H9 (cell line): ENCODE results near the gene EEF1AKMT2. TPM values are rescaled to one million over a fixed set of nuclear protein-coding genes. Genes with fewer than 3 reads are reported as not detected.
A peak's percentile ranks its signal among the peaks of the same experiment; 100 is the strongest.

Source experiments
- DNase-seq: peaks from one replicate; pipeline ENCODE4 v3.0.0-alpha.2; 2017
- H2AFZ ChIP-seq: one replicate; pipeline ENCODE4 v1.6.1; 2013; ENCODE audit warnings: mild to moderate bottlenecking, low read length, control low read depth, moderate library complexity
- H2AK5ac ChIP-seq: 2 replicates; pipeline ENCODE4 v1.6.1; 2013; ENCODE audit warnings: low read length, control low read depth, mixed read lengths; ENCODE audit not compliant: insufficient read length
- H2BK120ac ChIP-seq: one replicate; pipeline ENCODE4 v1.6.1; 2013; ENCODE audit warnings: low read depth, mild to moderate bottlenecking, low read length, control low read depth, inconsistent platforms; ENCODE audit not compliant: poor library complexity, severe bottlenecking
- H2BK12ac ChIP-seq: 2 replicates; pipeline ENCODE4 v1.6.1; 2013; ENCODE audit warnings: low read length, control low read depth, mixed read lengths, low read depth; ENCODE audit not compliant: insufficient read length
- H2BK15ac ChIP-seq: 2 replicates; pipeline ENCODE4 v1.6.1; 2013; ENCODE audit warnings: low read depth, low read length, control low read depth
- H2BK20ac ChIP-seq: one replicate; pipeline ENCODE4 v1.6.1; 2013; ENCODE audit warnings: low read depth, mild to moderate bottlenecking, low read length, control low read depth, inconsistent platforms; ENCODE audit not compliant: poor library complexity, severe bottlenecking
- H2BK5ac ChIP-seq: 2 replicates; pipeline ENCODE4 v1.6.1; 2013; ENCODE audit warnings: low read length, control low read depth, mixed read lengths; ENCODE audit not compliant: insufficient read length
- H3K14ac ChIP-seq: 2 replicates; pipeline ENCODE4 v1.6.1; 2013; ENCODE audit warnings: low read length, control low read depth; ENCODE audit not compliant: insufficient read depth
- H3K18ac ChIP-seq: 2 replicates; pipeline ENCODE4 v1.6.1; 2013; ENCODE audit warnings: low read depth, mild to moderate bottlenecking, mixed read lengths, low read length, control low read depth; ENCODE audit not compliant: insufficient read length
- H3K23ac ChIP-seq: 2 replicates; pipeline ENCODE4 v1.6.1; 2013; ENCODE audit warnings: low read length, control low read depth, mixed read lengths, low read depth; ENCODE audit not compliant: insufficient read length
- H3K23me2 ChIP-seq: 2 replicates; pipeline ENCODE4 v1.6.1; 2013; ENCODE audit warnings: low read depth, mild to moderate bottlenecking, mixed read lengths, low read length, control low read depth; ENCODE audit not compliant: insufficient read length, poor library complexity, severe bottlenecking
- H3K27ac ChIP-seq: 2 replicates; pipeline ENCODE4 v1.5.1; 2013; ENCODE audit warnings: low read length, control low read depth, mixed read lengths, low read depth; ENCODE audit not compliant: insufficient read length
- H3K27me3 ChIP-seq: 2 replicates; pipeline ENCODE4 v1.6.1; 2013; ENCODE audit warnings: low read length, control low read depth, inconsistent platforms; ENCODE audit not compliant: insufficient read depth
- H3K4ac ChIP-seq: 2 replicates; pipeline ENCODE4 v1.6.1; 2013; ENCODE audit warnings: low read depth, mild to moderate bottlenecking, control low read depth, inconsistent platforms, low read length, moderate library complexity
- H3K4me1 ChIP-seq: 2 replicates; pipeline ENCODE4 v1.6.1; 2013; ENCODE audit warnings: low read length, control low read depth, inconsistent platforms; ENCODE audit not compliant: insufficient read depth
- H3K4me2 ChIP-seq: 2 replicates; pipeline ENCODE4 v1.6.1; 2013; ENCODE audit warnings: low read length, control low read depth, mixed read lengths; ENCODE audit not compliant: insufficient read length, insufficient read depth
- H3K56ac ChIP-seq: 2 replicates; pipeline ENCODE4 v1.6.1; 2013; ENCODE audit warnings: low read depth, mild to moderate bottlenecking, mixed read lengths, low read length, control low read depth; ENCODE audit not compliant: insufficient read length
- H3K79me1 ChIP-seq: 2 replicates; pipeline ENCODE4 v1.6.1; 2013; ENCODE audit warnings: low read depth, mild to moderate bottlenecking, moderate library complexity, low read length, control low read depth, inconsistent platforms; ENCODE audit not compliant: insufficient read depth, poor library complexity, severe bottlenecking
- H3K79me2 ChIP-seq: 2 replicates; pipeline ENCODE4 v1.6.1; 2013; ENCODE audit warnings: low read length, control low read depth, inconsistent platforms; ENCODE audit not compliant: insufficient read depth
- H3K9ac ChIP-seq: 2 replicates; pipeline ENCODE4 v1.6.1; 2013; ENCODE audit warnings: low read length, control low read depth, mixed read lengths; ENCODE audit not compliant: insufficient read length; ENCODE audit errors: extremely low read depth
- H3K9me3 ChIP-seq: one replicate; pipeline ENCODE4 v1.6.1; 2013; ENCODE audit warnings: low read depth, low read length, inconsistent platforms; ENCODE audit not compliant: control insufficient read depth
- H3T11ph ChIP-seq: one replicate; pipeline ENCODE4 v1.6.1; 2013; ENCODE audit warnings: mild to moderate bottlenecking, low read length, control low read depth, inconsistent platforms
- H4K20me1 ChIP-seq: one replicate; pipeline ENCODE4 v1.6.1; 2013; ENCODE audit not compliant: control insufficient read depth, insufficient read length, insufficient read depth
- H4K5ac ChIP-seq: 2 replicates; pipeline ENCODE4 v1.6.1; 2013; ENCODE audit warnings: low read depth, mild to moderate bottlenecking, mixed read lengths, low read length, control low read depth; ENCODE audit not compliant: insufficient read length
- H4K8ac ChIP-seq: replicated peaks from 2 replicates; pipeline ENCODE4 v1.6.1; 2013; ENCODE audit warnings: low read length, control low read depth, mixed read lengths, low read depth; ENCODE audit not compliant: insufficient read length
- H4K91ac ChIP-seq: 2 replicates; pipeline ENCODE4 v1.6.1; 2013; ENCODE audit warnings: low read depth, mild to moderate bottlenecking, moderate library complexity, mixed read lengths, low read length, control low read depth; ENCODE audit not compliant: insufficient read length
- H3K27ac Mint-ChIP-seq, 3 experiments: 2 replicates in 2 of 3; 3 replicates in 1 of 3; pipeline ENCODE4 v1.8.0; 2020 to 2021; ENCODE audit warnings: mixed read lengths in 3 of 3, mild to moderate bottlenecking in 1 of 3, moderate library complexity in 1 of 3
- H3K27me3 Mint-ChIP-seq: 2 replicates; pipeline ENCODE4 v1.8.0; 2021; ENCODE audit warnings: low read depth, mild to moderate bottlenecking, moderate library complexity, mixed read lengths
- H3K36me3 Mint-ChIP-seq, 3 experiments: 2 replicates in 2 of 3; 3 replicates in 1 of 3; pipeline ENCODE4 v1.8.0; 2020 to 2021; ENCODE audit warnings: low read depth in 3 of 3, mixed read lengths in 3 of 3; ENCODE audit not compliant: insufficient read depth in 1 of 3
- H3K4me1 Mint-ChIP-seq, 2 experiments: 2 replicates each; pipeline ENCODE4 v1.8.0; 2020; ENCODE audit warnings: mixed read lengths in 2 of 2
- H3K4me3 Mint-ChIP-seq, 2 experiments: 2 replicates in 1 of 2; 3 replicates in 1 of 2; pipeline ENCODE4 v1.8.0; 2020 to 2021; ENCODE audit warnings: mild to moderate bottlenecking in 2 of 2, mixed read lengths in 2 of 2, moderate library complexity in 1 of 2
- H3K9me3 Mint-ChIP-seq, 2 experiments: 2 replicates in 1 of 2; 3 replicates in 1 of 2; pipeline ENCODE4 v1.8.0; 2020; ENCODE audit warnings: mild to moderate bottlenecking in 2 of 2, mixed read lengths in 2 of 2, moderate library complexity in 1 of 2
- WGBS: extraction: QIAGEN DNeasy Blood & Tissue Kit; methylation state at CpG from one replicate; pipeline ENCODE4 v1.1.7; 2013; ENCODE audit warnings: missing lambda C conversion rate, low lambda C conversion rate, mixed read lengths; ENCODE audit not compliant: insufficient read length; ENCODE audit errors: extremely low coverage; 5-methylcytosine and 5-hydroxymethylcytosine counted together
- total RNA-seq: library from RNA; stranded (reverse); gene quantifications from 2 replicates; pipeline ENCODE4 v1.2.1, GENCODE V29; 2021
- TF ChIP-seq, protein P1 (sequence below): fragments of 200-600 bp; sonication (generic); conservative IDR thresholded peaks from 3 replicates; pipeline ENCODE4 v1.8.0; 2021; ENCODE audit warnings: antibody characterized with exemption, mild to moderate bottlenecking

Gene EEF1AKMT2
- total RNA-seq, 1 experiment from 2014 or later: 19.0 TPM

DNA sequence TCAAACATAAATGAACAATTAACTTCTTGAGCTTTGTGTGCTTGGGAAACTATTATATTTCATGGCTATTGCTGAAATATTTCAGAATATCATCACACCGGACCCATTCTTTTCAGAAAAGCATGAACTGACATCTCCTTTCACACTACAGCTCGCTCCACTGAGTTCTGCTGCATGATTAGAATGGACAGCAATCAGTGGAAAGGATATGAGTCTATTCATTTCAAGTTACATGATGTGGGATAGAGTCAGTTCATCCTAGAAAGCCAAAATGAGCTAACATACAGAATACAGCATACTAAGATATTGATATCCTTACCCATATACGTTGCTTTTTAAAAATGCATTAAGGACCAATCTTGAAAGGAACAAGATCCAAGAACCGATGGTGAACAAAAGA is 46.4 kb downstream of the EEF1AKMT2 start:
- Mint-ChIP-seq H3K4me3 (peak overlapping the region; percentile 64 to 83), H3K27me3 (peaks cover 32% of the 10 kb centered on the region), H3K27ac (no peak overlapping the region), H3K36me3 (peaks cover 0 to 5% (median 3%) of the 10 kb centered on the region in 3 experiments), H3K9me3 (no peaks in the 10 kb centered on the region), H3K4me1 (peaks cover 35 to 36% of the 10 kb centered on the region in 2 experiments)
- Histone ChIP-seq H3K9me3 (no peaks in the 10 kb centered on the region), H2BK20ac (no peak overlapping the region), H2BK5ac (no peak overlapping the region), H2AK5ac (no peak overlapping the region), H3K23me2 (peaks cover 9% of the 10 kb centered on the region), H3K23ac (no peak overlapping the region), H3K4me2 (no peak overlapping the region), H3K18ac (no peak overlapping the region), H3T11ph (no peak overlapping the region), H3K27me3 (peaks cover 6% of the 10 kb centered on the region; the same call in 1 of the 2 replicates), H2BK120ac (no peak overlapping the region), H2AFZ (no peak overlapping the region), H3K27ac (no peak overlapping the region), H2BK12ac (no peak overlapping the region), H3K4ac (no peak overlapping the region), H3K79me2 (no peaks in the 10 kb centered on the region), H3K4me1 (peaks cover 12% of the 10 kb centered on the region; the same call in 1 of the 2 replicates), H3K79me1 (no peaks in the 10 kb centered on the region), H4K20me1 (no peaks in the 10 kb centered on the region), H2BK15ac (no peak overlapping the region), H4K5ac (no peak overlapping the region), H3K14ac (no peak overlapping the region), H3K56ac (no peak overlapping the region), H4K91ac (no peak overlapping the region), H3K9ac (no peak overlapping the region), H4K8ac (no peak overlapping the region)
- TF ChIP-seq, protein P1, sequence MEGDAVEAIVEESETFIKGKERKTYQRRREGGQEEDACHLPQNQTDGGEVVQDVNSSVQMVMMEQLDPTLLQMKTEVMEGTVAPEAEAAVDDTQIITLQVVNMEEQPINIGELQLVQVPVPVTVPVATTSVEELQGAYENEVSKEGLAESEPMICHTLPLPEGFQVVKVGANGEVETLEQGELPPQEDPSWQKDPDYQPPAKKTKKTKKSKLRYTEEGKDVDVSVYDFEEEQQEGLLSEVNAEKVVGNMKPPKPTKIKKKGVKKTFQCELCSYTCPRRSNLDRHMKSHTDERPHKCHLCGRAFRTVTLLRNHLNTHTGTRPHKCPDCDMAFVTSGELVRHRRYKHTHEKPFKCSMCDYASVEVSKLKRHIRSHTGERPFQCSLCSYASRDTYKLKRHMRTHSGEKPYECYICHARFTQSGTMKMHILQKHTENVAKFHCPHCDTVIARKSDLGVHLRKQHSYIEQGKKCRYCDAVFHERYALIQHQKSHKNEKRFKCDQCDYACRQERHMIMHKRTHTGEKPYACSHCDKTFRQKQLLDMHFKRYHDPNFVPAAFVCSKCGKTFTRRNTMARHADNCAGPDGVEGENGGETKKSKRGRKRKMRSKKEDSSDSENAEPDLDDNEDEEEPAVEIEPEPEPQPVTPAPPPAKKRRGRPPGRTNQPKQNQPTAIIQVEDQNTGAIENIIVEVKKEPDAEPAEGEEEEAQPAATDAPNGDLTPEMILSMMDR: no peak
- no CpG with 5 or more reads among the region's 4 CpGs for WGBS
- DNase-seq: no peak
